ENCODE data around the gene DYNC2I2.

DNA sequence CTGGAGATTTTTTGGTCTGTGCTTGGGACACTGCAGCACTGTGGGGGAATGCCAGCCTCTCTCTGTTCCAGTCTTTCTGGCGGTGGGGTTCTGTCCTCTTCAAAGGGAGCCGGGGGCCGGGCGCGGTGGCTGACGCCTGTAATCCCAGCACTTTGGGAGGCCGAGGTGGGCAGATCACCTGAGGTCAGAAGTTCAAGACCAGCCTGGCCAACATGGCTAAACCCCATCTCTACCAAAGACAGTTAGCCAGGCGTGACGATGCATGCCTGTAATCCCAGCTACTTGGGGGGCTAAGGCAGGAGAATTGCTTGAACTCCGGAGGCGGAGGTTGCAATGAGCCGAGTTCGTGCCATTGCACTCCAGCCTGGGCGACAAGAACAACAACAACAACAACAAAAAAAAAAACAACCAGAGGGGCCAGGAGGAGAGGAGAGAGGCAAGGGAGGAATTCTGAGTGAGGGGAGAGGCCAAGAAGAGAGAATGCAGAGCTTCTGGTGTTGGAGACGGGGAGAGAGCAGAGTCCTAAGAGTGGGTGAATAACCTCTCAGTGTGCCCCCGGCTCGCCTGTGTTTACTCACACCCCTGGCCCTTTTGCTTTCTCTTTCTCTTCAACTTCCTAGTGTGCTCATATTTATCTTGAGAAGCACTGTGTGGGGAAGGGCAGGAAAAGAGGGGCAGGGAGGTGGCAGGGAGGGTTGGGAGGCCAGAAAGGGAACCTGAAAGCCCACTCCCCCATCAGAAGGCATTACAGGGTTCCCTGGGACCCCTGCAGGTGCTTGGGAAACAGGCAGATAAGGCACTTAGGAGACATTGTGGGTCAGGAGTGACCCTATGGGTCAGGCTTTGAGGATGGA, 29.2 kb upstream of the DYNC2I2 start:
- TF ChIP-seq, protein P1, sequence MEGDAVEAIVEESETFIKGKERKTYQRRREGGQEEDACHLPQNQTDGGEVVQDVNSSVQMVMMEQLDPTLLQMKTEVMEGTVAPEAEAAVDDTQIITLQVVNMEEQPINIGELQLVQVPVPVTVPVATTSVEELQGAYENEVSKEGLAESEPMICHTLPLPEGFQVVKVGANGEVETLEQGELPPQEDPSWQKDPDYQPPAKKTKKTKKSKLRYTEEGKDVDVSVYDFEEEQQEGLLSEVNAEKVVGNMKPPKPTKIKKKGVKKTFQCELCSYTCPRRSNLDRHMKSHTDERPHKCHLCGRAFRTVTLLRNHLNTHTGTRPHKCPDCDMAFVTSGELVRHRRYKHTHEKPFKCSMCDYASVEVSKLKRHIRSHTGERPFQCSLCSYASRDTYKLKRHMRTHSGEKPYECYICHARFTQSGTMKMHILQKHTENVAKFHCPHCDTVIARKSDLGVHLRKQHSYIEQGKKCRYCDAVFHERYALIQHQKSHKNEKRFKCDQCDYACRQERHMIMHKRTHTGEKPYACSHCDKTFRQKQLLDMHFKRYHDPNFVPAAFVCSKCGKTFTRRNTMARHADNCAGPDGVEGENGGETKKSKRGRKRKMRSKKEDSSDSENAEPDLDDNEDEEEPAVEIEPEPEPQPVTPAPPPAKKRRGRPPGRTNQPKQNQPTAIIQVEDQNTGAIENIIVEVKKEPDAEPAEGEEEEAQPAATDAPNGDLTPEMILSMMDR (conservative IDR thresholded peaks at IDR 0.05), result no peak
- no peak for TF ChIP-seq EZH2 (IDR thresholded peaks at IDR 0.05; ENCODE audit: low read depth)
